ENCODE data around the gene VEZT.

Gene VEZT

DNA sequence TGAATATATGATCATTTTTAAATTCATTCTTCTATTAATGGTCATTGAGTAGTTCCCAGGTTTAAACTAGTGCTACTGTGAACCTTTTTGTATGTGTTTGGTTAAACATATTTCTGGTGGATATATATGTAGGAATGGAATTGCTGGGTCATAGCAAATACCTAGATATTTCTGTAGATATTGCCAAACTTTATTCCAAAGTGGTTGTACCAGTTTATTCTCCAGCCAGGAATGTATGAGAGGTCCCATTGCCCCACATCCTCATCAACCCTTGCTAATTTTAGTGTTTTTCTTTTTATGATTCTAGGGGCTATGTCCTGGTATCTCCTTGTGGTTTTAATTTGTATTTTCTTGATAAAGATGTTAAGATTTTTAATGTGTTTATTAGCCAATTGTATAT, 3.1 kb downstream of the VEZT start:
- no peak for DNase-seq (ENCODE audit: low read depth in 1 of 2, low spot score in 1 of 2)
- no peak overlapping the region for H3K27ac ChIP-seq (replicated peaks)
- no peak overlapping the region for H3K4me3 ChIP-seq (replicated peaks; ENCODE audit: insufficient read depth, low read length)
- TF ChIP-seq SPI1 (IDR thresholded peaks at IDR 0.05; ENCODE audit: borderline replicate concordance, low read depth) (no peak), CTCF (IDR thresholded peaks at IDR 0.05; ENCODE audit: insufficient read depth, low read length) (no peak), GABPA (IDR thresholded peaks at IDR 0.05; ENCODE audit: low read depth) (no peak), POLR2AphosphoS5 (IDR thresholded peaks at IDR 0.05; ENCODE audit: low read depth) (no peak)
- TF ChIP-seq, protein P1, sequence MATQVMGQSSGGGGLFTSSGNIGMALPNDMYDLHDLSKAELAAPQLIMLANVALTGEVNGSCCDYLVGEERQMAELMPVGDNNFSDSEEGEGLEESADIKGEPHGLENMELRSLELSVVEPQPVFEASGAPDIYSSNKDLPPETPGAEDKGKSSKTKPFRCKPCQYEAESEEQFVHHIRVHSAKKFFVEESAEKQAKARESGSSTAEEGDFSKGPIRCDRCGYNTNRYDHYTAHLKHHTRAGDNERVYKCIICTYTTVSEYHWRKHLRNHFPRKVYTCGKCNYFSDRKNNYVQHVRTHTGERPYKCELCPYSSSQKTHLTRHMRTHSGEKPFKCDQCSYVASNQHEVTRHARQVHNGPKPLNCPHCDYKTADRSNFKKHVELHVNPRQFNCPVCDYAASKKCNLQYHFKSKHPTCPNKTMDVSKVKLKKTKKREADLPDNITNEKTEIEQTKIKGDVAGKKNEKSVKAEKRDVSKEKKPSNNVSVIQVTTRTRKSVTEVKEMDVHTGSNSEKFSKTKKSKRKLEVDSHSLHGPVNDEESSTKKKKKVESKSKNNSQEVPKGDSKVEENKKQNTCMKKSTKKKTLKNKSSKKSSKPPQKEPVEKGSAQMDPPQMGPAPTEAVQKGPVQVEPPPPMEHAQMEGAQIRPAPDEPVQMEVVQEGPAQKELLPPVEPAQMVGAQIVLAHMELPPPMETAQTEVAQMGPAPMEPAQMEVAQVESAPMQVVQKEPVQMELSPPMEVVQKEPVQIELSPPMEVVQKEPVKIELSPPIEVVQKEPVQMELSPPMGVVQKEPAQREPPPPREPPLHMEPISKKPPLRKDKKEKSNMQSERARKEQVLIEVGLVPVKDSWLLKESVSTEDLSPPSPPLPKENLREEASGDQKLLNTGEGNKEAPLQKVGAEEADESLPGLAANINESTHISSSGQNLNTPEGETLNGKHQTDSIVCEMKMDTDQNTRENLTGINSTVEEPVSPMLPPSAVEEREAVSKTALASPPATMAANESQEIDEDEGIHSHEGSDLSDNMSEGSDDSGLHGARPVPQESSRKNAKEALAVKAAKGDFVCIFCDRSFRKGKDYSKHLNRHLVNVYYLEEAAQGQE (IDR thresholded peaks at IDR 0.05; ENCODE audit: insufficient replicate concordance, low read depth) = no peak
- no peaks in the 10 kb centered on the region for H3K27me3 ChIP-seq (ENCODE audit: insufficient read depth, poor library complexity, severe bottlenecking)

- no peak overlapping the region for H3K27ac ChIP-seq (replicated peaks)
- DNase-seq (ENCODE audit: low read depth in 1 of 2, low spot score in 1 of 2) = no peak
- TF ChIP-seq POLR2AphosphoS5 (IDR thresholded peaks at IDR 0.05; ENCODE audit: low read depth) (no peak), GABPA (IDR thresholded peaks at IDR 0.05; ENCODE audit: low read depth) (no peak), SPI1 (IDR thresholded peaks at IDR 0.05; ENCODE audit: borderline replicate concordance, low read depth) (no peak), CTCF (IDR thresholded peaks at IDR 0.05; ENCODE audit: insufficient read depth, low read length) (no peak)
- TF ChIP-seq, protein P1 (IDR thresholded peaks at IDR 0.05; ENCODE audit: insufficient replicate concordance, low read depth) = no peak
- H3K4me3 ChIP-seq (replicated peaks; ENCODE audit: insufficient read depth, low read length) = no peak overlapping the region
- H3K27me3 ChIP-seq (ENCODE audit: insufficient read depth, poor library complexity, severe bottlenecking) = no peaks in the 10 kb centered on the region
These were observed 6.9 kb downstream of the VEZT start for GRCh38 chr12:95224202-95225170.

DNA sequence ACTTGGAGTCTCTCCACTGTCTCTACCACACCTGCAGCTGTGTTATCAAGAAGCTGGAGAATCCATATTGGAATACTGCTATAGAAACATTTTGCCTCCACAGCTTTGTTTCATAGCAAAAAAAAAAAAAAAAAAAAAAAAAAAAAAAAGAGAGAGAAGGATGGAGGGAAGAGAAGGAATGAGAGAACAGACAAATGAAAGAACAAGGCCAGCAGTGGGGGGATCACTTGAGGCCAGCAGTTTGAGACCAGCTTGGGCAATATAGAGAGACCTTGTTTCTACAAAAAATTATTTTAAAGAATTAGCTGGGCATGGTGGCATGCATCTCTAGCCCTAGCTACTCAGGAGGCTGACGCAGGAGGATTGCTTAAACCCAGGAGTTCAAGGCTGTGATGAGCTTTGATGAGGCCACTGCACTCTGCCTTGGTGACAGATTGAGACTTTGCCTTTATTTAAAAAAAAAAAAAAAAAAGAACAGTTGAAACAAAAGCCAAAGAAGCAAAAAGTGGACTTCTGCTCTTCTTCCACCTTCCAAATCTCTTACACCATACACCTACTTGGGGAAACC, 8.1 kb downstream of the VEZT start:
- no peaks in the 10 kb centered on the region for H3K27me3 ChIP-seq (ENCODE audit: insufficient read depth, poor library complexity, severe bottlenecking)
- no peak for DNase-seq (ENCODE audit: low read depth in 1 of 2, low spot score in 1 of 2)
- H3K4me3 ChIP-seq (replicated peaks; ENCODE audit: insufficient read depth, low read length) = no peak overlapping the region
- TF ChIP-seq SPI1 (IDR thresholded peaks at IDR 0.05; ENCODE audit: borderline replicate concordance, low read depth) = no peak
- no peak for TF ChIP-seq POLR2AphosphoS5 (IDR thresholded peaks at IDR 0.05; ENCODE audit: low read depth)
- no peak overlapping the region for H3K27ac ChIP-seq (replicated peaks)

GRCh38 chr12:95227818-95228356, 10.3 kb downstream of the VEZT start:
- TF ChIP-seq CTCF (IDR thresholded peaks at IDR 0.05; ENCODE audit: insufficient read depth, low read length) = no peak
- TF ChIP-seq, protein P1 (IDR thresholded peaks at IDR 0.05; ENCODE audit: insufficient replicate concordance, low read depth) = no peak
- no peak for TF ChIP-seq POLR2AphosphoS5 (IDR thresholded peaks at IDR 0.05; ENCODE audit: low read depth)
- TF ChIP-seq GABPA (IDR thresholded peaks at IDR 0.05; ENCODE audit: low read depth) = no peak
- TF ChIP-seq SPI1 (IDR thresholded peaks at IDR 0.05; ENCODE audit: borderline replicate concordance, low read depth) = no peak; the same call in 1 of the 2 replicates
- Histone ChIP-seq H3K4me3 (replicated peaks; ENCODE audit: insufficient read depth, low read length) (no peak overlapping the region), H3K27me3 (ENCODE audit: insufficient read depth, poor library complexity, severe bottlenecking) (no peaks in the 10 kb centered on the region), H3K27ac (replicated peaks) (no peak overlapping the region)
- no peak for DNase-seq (ENCODE audit: low read depth in 1 of 2, low spot score in 1 of 2)
